Measurements from ENCODE around the gene NDOR1. TPM values are rescaled to one million over a fixed set of nuclear protein-coding genes. Genes with fewer than 3 reads are reported as not detected.
A peak's percentile ranks its signal among the peaks of the same experiment; 100 is the strongest.

The NDOR1 gene
- total and polyA plus RNA-seq, 8 donors, result 9.1 to 19.5 (median 11.1) TPM

DNA sequence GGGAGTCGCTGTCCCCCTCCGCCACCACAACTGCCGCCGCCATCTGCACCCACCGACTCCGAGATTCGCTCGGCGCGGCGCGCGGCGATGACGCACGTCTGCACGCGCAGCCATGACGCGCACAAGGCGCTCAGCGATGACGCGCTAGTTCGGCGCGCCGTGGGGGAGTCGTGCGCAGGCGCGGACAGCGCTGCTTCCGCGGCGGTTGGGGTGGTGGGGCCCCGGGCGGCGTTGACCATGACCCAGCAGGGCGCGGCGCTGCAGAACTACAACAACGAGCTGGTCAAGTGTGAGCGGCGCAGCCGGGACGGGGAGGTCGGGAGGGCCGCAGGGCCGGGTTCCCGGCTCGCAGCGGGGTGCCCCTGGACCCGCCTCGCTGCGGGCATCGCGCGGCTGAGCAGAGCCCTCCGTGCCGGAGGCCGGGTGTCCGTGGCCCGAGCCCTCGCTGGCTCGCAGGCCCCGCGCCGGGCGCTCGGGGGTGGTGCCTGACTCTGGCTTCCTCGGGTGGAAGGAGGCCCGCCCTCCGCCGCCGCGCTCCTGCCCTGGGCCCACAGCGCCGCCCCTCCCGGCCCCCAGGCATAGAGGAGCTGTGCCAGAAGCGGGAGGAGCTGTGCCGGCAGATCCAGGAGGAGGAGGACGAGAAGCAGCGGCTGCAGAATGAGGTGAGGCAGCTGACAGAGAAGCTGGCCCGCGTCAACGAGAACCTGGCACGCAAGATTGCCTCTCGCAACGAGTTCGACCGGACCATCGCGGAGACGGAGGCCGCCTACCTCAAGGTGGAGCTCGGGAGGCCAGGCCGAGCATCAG, 16.8 kb upstream of the NDOR1 start, which contains the start of the genes ANAPC2 and SSNA1:
ANAPC2 (minus strand) TSS at position 71 of the 807 bp plus-strand sequence; CDS start at position 43, 28 bp downstream.
SSNA1 (plus strand) TSS at position 187 of the 807 bp plus-strand sequence; CDS start at position 238, 51 bp downstream.
- peaks cover 0 to 55% of the 10 kb centered on the region in 2 donors for H3K36me3 ChIP-seq
- intact Hi-C loops (cut with DNase I), result no loop called here
- no peaks in the 10 kb centered on the region for H3K27me3 ChIP-seq

GRCh38 chr9:137189297-137190295, 15.9 kb upstream of the NDOR1 start:
- Histone ChIP-seq H3K4me3 (peak overlapping the region; percentile 85 to 98), H3K36me3 (peaks cover 0 to 51% of the 10 kb centered on the region in 2 donors), H3K27me3 (no peaks in the 10 kb centered on the region), H3K27ac (peak overlapping the region; percentile 95 to 99), H3K9me3 (no peaks in the 10 kb centered on the region), H3K4me1 (peaks cover 26 to 43% of the 10 kb centered on the region in 2 donors)
- DNase-seq (no peak), ATAC-seq (peak; percentile 2)
- TF ChIP-seq CTCF (IDR thresholded peaks at IDR 0.05), result no peak
- intact Hi-C loops (cut with DNase I), result no loop called here

More for the DNA sequence above, 16.8 kb upstream of the NDOR1 start, which contains the start of the genes ANAPC2 and SSNA1:
- H3K4me3 ChIP-seq, result peak within 1 kb of the TSS; percentile 85 to 98
- ATAC-seq, result peak; percentile 90
- no peak for TF ChIP-seq CTCF (IDR thresholded peaks at IDR 0.05)
- peak; percentile 92 to 97 (median 96) for DNase-seq
- H3K4me1 ChIP-seq, result peaks cover 26 to 43% of the 10 kb centered on the region in 2 donors
- peak within 1 kb of the TSS; percentile 95 to 99 for H3K27ac ChIP-seq
- no peaks in the 10 kb centered on the region for H3K9me3 ChIP-seq

GRCh38 chr9:137190315-137190856, 15.1 kb upstream of the NDOR1 start:
- Histone ChIP-seq H3K4me1 (peaks cover 26 to 48% of the 10 kb centered on the region in 2 donors), H3K4me3 (peak overlapping the region in 1 of 2 donors; percentile 98), H3K9me3 (no peaks in the 10 kb centered on the region), H3K27ac (peak overlapping the region in 1 of 2 donors; percentile 15), H3K36me3 (peaks cover 0 to 43% of the 10 kb centered on the region in 2 donors), H3K27me3 (no peaks in the 10 kb centered on the region)
- intact Hi-C loops (cut with DNase I), result no loop called here
- TF ChIP-seq CTCF (IDR thresholded peaks at IDR 0.05), result no peak
- DNase-seq, result no peak
- no peak for ATAC-seq

DNA sequence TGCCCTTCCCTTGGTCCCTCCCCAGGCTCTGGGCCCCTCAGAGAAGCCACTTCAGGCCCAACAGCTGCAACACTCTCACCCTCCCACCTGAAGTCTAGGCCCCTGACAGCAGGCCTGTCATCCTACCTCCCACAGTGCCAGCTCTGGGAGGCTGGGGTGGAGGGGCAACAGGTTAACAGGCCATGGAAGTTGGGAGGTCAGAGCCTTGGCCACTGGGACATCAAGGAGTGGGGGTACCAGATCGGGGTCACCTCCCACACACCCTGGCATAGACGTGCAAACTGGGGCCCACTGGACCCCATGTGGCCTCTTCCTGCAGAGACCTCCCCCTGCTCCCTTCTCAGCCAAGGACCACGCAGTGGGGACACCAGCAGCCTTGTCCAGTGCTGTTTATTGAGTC, 14.3 kb upstream of the NDOR1 start:
- no peak for DNase-seq
- no peak for TF ChIP-seq CTCF (IDR thresholded peaks at IDR 0.05)
- H3K4me3 ChIP-seq, result no peak overlapping the region
- peaks cover 0 to 34% of the 10 kb centered on the region in 2 donors for H3K36me3 ChIP-seq
- intact Hi-C loops (cut with DNase I), result no loop called here
- H3K27ac ChIP-seq, result no peak overlapping the region
- peaks cover 26 to 44% of the 10 kb centered on the region in 2 donors for H3K4me1 ChIP-seq
- H3K9me3 ChIP-seq, result no peaks in the 10 kb centered on the region
- ATAC-seq, result no peak
- no peaks in the 10 kb centered on the region for H3K27me3 ChIP-seq
